NCI-H2107 treated with DMSO at 0.1 percent for 48 hours (cell line): Measurements from ENCODE around the gene AGBL1.

Source experiments
- DNase-seq: peaks from one replicate; lab custom pipeline; 2025; ENCODE audit not compliant: unreplicated experiment; lab: John Stamatoyannopoulos, UW

AGBL1 gene

DNA sequence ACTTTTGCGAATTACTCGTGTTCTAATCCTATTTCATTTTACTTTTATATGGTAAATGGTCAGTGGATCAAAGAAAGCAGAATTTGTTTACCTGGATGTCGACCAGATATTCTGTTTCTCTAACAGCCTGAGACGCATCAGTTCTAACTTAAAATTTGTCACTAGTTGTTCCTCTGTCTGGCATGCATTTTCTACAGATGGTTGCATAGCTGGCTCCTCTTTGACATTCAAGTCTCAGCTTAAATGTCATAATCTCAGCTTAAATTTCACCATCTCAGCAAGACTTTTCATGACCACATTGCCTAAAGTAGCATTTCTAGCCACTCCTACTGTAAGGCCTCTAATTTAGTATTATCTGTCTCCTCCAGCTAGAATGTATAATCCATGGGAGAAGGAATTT lies 609.3 kb downstream of the AGBL1 start:
- no peak for DNase-seq

DNA sequence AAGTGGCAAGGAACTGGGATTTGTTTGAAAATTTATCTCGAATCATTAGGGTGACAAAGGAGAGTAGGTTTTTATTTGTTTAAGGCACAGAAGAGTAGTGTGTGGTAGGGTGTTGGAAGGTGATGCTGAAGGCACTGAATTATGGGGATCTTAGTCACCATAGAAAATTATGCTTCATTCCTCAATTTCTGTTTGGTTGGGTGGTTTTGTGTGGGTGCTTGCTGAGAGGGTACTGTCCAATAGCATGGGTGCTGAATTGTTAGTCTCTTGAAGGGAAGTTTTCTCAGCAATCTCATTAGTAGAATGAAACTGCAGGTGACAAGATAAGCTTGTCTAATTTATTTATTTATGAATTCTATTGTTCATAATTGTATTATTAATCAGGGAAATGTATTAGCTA lies 610.9 kb downstream of the AGBL1 start:
- DNase-seq, result no peak

DNA sequence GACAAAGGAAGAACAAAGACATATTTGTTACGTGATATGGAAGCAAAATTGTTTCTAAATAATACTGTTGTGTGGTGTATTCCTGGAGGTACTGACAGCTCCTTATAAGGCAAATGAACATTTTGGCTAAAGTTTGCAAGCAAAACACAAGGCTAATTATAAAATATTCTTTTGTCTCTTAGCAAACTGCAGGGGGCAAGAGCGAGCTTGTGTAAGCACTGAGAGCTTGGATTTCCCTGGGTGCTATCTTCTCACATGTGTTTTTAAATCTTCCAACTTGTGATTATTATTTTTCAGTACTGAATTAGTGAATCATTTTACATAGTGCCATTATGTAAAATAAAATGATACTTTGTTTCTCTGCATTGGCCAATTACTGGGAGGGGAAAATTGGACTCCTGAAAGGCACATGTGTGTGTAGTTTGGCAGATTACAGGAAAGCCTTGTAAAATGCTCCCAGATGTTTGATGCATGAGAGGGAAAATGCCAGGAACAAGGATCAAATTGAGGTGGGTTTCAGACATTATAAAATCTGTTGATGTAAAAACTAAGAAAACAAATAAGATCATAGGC lies 611.5 kb downstream of the AGBL1 start:
- no peak for DNase-seq

DNA sequence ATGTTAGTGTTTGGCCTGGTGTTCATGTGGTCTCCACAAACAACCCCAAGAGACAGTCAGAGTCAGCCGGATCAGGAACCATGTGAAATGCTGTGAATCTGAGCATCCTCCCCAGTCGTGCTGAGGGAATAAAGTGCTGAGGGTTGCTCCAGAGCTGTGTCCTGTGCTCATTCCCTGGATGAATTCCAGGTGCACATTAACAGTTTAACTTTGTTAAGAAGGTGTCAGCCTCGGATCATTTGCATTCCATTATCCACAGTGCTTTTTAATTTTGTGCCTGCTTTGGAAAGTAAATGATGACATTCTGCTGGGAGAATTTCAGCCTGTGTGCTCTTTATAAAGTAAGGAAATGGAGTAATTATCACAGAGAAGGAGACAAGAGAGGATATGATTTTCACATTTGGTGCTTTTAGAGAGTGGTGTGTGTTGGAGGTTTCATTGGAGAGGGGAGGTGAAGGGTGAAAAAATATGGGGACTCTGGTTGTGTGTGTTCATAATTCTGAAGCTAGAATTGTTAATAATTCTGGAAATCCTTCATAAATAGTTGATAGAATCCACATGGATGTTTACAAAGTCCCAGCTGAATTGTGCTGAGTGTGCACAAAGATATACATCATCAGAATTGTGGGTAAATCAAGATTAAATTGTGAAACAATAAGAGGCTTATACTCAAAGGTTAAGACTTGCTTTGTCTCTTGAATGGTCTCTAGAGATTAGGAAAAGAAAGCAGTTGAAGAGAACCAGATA lies 621.4 kb downstream of the AGBL1 start:
- DNase-seq, result no peak

DNA sequence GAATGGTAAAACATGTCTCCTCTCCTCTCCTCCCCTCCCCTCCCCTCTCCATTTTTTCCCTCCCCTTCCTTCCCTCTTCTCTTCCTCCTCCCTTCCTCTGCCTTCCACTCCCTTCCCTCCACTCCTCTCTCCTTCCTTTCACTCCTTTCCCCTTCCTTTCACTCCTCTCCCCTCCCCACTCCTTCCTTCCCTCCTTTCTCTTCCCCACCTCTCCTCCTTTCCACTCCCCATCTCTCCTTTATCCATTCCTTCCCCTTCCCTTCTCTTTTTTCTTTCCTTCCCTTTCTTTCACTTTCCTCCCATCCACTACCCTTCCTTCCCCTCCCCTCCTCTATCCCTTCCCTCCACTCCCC lies 621.9 kb downstream of the AGBL1 start:
- DNase-seq, result no peak

DNA sequence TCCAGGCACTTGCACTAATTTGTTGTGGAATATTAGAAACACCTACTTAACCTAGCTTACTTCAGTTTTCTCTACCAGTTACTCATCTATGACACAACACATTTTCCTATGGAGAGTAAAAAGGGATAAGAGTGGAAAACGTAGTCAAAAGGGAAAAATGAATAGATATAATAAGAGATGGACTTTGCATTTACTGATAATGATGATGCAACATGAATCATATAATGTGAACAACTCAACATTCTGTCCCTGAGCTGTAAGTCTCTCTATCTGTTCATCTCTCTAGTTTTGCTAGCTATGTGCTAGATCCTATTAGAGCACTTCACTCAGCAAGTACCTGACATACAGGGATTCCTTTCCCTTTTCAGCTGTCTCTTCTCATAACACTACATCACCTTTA lies 627.1 kb downstream of the AGBL1 start:
- DNase-seq, result no peak

DNA sequence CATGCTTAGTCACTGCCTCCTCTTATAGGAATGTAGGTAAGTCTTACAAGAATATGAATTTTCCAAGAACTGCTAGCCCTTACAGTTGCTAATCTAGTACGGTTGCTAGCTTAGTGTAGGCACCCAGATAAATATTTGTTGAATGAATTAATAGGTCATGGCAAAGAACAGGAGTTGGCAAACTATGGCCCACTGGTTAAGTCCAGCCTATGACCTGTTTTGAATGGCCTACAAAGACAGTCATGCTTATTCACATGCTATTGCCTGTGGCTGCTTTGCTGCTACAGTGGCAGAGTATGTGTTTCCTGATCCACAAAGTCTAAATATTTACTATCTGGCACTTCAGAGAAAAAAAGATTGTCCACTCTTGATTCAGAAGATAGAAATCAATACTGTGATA lies 631.8 kb downstream of the AGBL1 start:
- no peak for DNase-seq

DNA sequence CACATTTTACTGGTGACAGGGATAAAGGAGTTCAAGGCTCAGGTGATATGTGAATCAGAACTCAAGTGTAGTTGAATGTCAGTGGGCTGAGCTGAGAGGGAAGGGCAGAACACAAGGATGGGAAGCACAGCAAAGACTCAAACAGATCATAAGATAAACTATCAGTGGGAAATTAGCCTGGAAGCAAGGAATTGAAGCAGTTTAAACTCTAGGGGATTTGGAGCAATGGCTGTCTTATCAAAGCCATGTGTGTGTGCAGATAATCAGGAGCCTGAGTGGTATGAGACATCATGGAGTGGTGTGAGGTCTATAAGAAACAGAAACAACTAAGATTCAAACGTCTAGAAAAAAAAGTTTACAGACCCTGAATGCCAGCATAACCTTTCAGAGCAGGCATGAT lies 634.6 kb downstream of the AGBL1 start:
- DNase-seq, result no peak

DNA sequence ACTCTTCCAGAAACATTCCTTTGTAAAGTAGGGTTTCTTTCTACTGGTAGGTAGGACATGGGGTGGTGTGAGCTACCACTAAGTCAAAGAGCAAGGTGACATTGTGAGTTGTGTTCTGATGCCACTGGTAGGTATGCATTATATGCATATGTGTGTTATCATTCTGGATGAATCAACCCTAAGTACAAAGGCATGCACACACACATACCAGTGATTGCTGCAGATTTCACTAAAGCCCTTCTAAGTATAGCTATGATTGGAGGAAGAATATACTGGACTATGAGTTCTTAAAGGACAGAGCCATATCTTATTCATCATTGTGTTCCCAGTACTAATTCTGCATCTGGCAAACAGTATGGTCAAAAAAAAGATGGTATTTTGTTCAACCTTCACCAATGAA lies 646.0 kb downstream of the AGBL1 start:
- no peak for DNase-seq

DNA sequence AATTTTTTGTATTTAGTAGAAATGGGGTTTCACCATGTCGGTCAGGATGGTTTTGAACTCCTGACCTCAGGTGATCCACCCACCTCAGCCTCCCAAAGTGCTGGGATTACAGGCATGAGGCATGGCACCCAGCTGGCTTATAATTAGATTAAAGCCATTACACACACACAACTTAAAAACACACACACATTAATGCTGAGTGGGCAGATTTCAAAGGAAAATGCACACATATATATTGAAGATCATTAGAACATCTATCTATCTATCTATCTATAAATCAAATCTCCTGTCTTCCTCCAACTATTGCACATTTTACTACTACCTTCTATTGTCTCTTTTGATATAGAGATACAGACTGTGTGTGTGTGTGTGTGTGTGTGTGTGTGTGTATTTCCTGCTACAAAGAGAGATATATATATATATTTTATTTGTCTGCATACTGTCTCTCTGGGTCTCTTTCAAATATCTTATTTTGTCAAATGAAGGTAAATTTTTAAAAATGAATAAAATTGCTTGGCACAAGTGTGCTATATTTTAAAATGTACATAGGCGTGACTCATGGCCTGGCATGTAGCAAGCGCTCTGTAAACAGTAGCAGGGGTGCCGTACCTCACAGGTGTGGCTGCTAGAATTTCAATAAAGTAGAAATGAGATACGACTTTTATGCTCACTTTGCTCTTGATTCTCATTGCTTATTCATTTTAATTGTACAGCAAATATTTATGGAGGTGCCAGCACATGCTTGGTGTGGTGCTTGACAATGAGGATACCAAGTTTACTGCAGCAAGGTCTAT lies 655.8 kb downstream of the AGBL1 start:
- DNase-seq, result no peak

DNA sequence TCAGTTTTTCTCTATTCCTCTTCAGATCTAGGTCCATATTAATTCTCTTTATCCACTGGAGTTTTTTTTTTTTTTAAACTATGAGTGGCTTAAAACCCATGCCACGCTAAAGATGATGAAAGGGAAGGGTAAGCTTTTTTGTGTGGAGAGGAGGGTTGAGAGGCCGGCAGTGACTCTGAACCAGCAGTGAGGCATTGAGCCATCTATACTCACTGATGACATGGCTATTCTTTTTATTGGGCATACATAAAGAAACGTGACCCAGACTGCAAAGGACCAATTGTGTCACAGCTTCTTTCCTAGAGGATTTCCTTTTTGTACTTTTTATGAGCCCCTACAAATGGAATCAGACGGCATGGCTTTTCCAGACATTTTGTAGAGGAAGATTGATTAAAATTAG lies 662.2 kb downstream of the AGBL1 start:
- no peak for DNase-seq

DNA sequence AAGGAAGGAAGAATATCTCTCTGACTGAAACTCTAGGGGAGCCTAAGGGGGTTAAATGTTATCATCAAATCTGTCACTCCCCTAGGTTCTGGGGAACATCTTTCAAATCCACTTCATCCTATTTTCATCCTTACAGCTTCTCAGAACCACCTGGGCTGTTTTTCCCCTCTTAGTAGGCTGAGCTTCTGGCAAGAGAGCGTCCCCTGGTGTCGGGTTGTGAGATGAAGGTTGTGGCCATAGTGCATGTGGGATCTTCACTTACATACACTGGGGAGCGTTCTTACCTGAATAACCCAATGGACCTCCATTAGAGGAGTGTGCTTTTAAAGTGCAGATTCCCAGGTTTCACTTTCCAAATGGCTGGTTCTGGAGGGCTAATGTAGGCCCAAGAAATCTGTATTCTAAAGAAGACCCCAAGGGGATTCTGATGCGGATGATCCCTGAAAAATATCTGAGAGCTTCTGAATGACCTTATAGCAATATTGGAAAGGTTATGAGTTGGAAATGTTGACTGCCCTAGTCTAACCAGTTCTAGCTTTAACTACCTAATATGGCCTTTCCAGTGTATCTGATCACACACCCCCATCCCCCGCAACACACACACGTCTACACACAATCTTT lies 663.7 kb downstream of the AGBL1 start:
- peak; percentile 0 for DNase-seq

DNA sequence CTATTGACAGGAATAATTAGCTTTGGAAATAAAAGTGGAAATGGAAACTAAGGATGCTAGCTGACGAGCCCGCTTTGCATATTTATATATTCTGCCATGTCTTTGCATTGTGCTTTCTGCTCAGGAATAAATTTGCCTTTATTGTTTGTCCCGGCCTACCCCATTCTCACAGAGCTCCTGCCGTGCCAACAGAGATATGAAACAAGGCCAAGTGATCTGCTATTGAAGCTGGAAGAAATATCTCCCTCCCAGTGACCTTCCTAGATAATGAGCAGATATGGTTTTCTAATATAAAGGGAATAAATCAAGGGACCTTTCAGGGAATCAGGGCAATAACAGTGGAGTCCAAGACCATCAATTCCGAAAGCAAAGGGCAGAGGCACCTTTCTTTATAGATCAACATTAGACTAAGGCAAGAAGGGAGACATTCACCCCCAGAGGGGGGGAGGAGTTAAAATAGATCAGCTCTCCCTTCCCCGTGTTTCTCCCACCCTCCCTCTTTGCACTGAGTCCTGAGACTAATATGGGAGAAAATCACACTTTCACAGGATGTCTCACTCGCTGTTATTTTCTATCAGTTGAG lies 664.6 kb downstream of the AGBL1 start:
- DNase-seq, result no peak

DNA sequence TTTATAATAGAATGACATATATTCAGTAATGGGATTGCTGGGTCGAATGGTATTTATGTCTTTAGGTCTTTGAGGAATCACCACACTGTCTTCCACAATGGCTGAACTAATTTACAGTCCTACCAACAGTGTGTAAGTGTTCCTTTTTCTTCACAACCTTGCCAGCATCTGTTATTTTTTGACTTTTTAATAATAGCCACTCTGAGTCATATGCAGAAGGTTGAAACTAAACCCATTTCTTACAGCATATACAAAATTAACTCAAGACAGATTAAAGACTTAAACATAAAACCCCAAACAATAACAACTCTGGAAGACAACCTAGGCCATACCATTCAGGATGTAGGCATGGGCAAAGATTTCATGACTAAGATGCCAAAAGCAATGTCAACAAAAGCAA lies 671.4 kb downstream of the AGBL1 start:
- no peak for DNase-seq

DNA sequence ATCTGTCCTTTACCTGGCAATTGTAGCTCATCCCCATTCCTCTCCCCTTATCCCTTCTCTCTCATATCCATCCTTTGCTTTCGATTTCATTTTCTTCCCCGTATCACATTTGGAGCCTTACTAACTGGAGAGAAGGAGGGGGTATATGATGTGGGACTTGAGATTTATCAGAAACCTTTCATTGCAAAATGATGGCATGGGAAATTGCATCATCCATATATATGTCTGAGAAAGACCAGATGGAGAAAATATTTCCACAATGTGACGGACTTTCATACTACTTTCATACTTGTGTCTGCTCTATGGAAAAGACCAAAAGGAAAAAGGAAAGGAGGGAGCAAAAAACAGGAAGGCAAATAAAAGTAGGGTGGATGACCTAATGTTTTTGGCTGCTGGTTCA lies 675.2 kb downstream of the AGBL1 start:
- DNase-seq, result no peak

DNA sequence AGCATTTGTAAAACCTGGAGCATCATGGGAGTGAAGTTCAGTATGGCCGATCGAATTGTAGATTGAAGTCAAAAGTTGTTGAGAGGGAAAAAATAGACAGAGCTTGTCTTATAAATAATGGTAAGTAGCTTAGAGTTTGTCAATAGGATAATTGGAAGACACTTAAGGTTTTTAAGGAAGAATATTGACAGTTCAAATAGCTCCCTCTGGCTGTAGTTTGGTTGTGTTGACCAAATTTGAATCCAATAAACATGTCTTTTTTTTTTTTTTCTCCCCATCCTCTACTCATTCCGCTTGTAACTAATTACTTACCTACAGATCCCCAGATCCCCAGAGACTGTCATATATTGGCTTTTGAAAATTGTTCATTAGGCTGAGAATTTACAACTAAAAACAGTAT lies 677.0 kb downstream of the AGBL1 start:
- no peak for DNase-seq

DNA sequence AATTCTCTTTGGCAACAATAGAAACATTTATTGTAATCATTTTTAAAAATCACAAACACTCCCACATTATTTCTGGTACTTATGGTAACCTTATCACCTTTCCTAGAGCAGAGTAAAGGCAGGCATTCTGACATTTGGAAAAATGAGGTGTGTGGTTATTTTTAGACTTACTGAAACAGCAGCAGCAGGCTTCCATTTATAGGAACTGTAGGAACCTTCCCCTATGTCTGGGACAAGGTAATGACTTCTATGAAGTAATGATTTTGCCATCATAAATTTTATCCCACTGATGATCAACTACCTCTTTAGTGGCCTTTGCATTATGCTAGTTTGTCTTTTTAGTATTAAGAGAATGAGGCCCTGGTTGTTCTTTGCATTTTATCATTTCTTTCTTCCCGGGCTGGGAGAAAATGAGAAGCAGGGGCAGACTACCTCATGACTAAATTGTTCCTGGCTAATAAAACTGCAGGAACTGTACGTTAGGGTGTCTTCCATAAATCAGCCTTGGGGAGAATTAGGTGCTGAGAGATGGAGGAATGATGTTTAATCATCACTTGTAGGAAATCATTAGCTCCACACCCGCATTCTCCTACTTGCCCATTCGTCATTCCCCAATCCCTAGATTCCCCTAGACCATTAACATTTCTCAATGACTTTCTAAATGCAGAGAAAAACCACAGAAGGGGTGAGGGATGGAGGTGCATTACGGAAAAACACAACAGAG lies 680.3 kb downstream of the AGBL1 start:
- DNase-seq, result no peak

DNA sequence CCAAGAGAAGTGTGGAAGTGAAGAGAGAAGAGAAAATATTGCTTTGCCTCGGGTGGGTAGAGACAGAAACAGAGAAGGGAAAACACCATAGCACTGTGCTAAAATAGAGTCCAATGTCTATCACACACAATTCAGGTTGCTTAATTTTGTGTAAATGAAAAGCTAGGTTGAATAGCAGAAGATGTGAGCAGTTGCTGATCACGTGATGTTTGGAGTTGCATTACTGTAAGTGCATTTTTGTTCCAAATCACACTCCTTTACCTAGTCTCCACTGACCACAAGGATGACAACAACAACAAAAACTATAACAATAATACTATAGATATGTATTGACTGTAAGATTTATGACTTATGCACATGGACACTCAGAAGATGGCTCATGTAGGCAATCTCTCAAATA lies 683.2 kb downstream of the AGBL1 start:
- no peak for DNase-seq

DNA sequence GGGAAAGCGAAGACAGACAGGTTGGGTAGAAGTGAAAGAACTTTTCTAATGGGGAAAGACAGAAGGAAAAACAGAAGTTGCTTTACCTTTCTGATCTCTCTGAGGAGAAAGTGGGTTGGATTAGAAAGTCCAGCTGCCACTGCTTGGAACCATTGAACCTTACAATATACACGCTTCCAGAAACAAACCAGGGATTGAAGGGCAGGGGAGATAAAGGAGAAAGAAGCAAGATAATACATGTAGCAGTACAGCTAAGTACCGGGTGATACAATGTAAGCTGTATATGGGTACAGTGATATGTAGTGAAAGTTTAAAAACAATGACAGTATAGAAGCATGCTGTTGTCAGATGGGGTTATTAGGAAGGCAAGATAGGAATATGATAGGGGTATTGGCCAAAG lies 684.4 kb downstream of the AGBL1 start:
- DNase-seq, result no peak

DNA sequence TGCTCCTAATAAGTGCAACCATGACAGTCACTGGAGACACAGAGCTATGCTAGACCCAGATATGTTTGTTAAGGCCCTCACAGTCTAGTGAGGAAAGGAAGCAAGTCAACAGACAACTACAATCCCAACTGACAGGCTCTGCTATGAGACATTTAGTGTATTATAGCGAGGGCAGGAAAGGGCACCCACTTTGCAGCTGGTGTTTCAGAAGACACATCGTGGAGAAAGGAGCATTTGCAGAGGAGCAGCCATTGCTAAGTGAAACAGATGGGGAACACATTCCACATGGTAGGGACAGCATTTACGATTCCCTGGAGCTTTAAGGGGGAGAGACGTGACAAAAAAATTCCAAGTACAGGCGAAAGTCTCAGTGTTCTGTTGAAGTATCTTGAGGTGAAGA lies 685.6 kb downstream of the AGBL1 start:
- DNase-seq, result no peak
